ENCODE results near the gene GBF1. TPM values are rescaled to one million over a fixed set of nuclear protein-coding genes. Genes with fewer than 3 reads are reported as not detected.

GBF1 gene
- total RNA-seq, 1 experiment from 2014 or later: 23.7 TPM

GRCh38 chr10:102396730-102397151 lies 151.4 kb downstream of the GBF1 start:
- no peaks in the 10 kb centered on the region for H3K9me3 Mint-ChIP-seq
- WGBS (ENCODE audit: extremely low coverage, insufficient read length, low lambda C conversion rate): no CpG with 5 or more reads among the region's 12 CpGs
- peaks cover 30 to 45% of the 10 kb centered on the region in 2 experiments for H3K4me1 Mint-ChIP-seq
- Histone ChIP-seq H2BK120ac (ENCODE audit: low read depth, low read length, poor library complexity, severe bottlenecking) (no peak overlapping the region), H3K23me2 (ENCODE audit: insufficient read length, low read depth, low read length, poor library complexity, severe bottlenecking) (peaks cover 17% of the 10 kb centered on the region), H4K91ac (ENCODE audit: insufficient read length, low read depth, low read length) (no peak overlapping the region), H2BK5ac (ENCODE audit: insufficient read length, low read length) (no peak overlapping the region), H2AFZ (ENCODE audit: low read length) (no peak overlapping the region), H3K27me3 (ENCODE audit: insufficient read depth, low read length) (peaks cover 11% of the 10 kb centered on the region; the same call in 1 of the 2 replicates), H3K4ac (ENCODE audit: low read depth, low read length) (no peak overlapping the region), H3K4me1 (ENCODE audit: insufficient read depth, low read length) (no peaks in the 10 kb centered on the region), H2BK15ac (ENCODE audit: low read depth, low read length) (no peak overlapping the region), H2BK12ac (ENCODE audit: insufficient read length, low read depth, low read length) (no peak overlapping the region), H3K4me2 (ENCODE audit: insufficient read depth, insufficient read length, low read length) (no peak overlapping the region), H2BK20ac (ENCODE audit: low read depth, low read length, poor library complexity, severe bottlenecking) (no peak overlapping the region), H4K8ac (replicated peaks; ENCODE audit: insufficient read length, low read depth, low read length) (no peak overlapping the region), H3K9ac (ENCODE audit: extremely low read depth, insufficient read length, low read length) (no peak overlapping the region), H3K18ac (ENCODE audit: insufficient read length, low read depth, low read length) (no peak overlapping the region), H3K23ac (ENCODE audit: insufficient read length, low read depth, low read length) (no peak overlapping the region), H2AK5ac (ENCODE audit: insufficient read length, low read length) (no peak overlapping the region), H3K14ac (ENCODE audit: insufficient read depth, low read length) (no peak overlapping the region), H4K5ac (ENCODE audit: insufficient read length, low read depth, low read length) (no peak overlapping the region), H3T11ph (ENCODE audit: low read length) (no peak overlapping the region), H3K9me3 (ENCODE audit: control insufficient read depth, low read depth, low read length) (no peaks in the 10 kb centered on the region), H4K20me1 (ENCODE audit: control insufficient read depth, insufficient read depth, insufficient read length) (peaks cover 4% of the 10 kb centered on the region), H3K27ac (ENCODE audit: insufficient read length, low read depth, low read length) (no peak overlapping the region), H3K56ac (ENCODE audit: insufficient read length, low read depth, low read length) (no peak overlapping the region), H3K79me1 (ENCODE audit: insufficient read depth, low read depth, low read length, poor library complexity, severe bottlenecking) (no peaks in the 10 kb centered on the region), H3K79me2 (ENCODE audit: insufficient read depth, low read length) (no peaks in the 10 kb centered on the region)
- H3K27ac Mint-ChIP-seq: no peak overlapping the region; a peak in 1 of 7 replicates
- no peak for DNase-seq
- H3K36me3 Mint-ChIP-seq (ENCODE audit: insufficient read depth in 1 of 3, low read depth in 3 of 3): peaks cover 0 to 26% (median 21%) of the 10 kb centered on the region in 3 experiments; a peak in 6 of 7 replicates
- TF ChIP-seq, protein P1, sequence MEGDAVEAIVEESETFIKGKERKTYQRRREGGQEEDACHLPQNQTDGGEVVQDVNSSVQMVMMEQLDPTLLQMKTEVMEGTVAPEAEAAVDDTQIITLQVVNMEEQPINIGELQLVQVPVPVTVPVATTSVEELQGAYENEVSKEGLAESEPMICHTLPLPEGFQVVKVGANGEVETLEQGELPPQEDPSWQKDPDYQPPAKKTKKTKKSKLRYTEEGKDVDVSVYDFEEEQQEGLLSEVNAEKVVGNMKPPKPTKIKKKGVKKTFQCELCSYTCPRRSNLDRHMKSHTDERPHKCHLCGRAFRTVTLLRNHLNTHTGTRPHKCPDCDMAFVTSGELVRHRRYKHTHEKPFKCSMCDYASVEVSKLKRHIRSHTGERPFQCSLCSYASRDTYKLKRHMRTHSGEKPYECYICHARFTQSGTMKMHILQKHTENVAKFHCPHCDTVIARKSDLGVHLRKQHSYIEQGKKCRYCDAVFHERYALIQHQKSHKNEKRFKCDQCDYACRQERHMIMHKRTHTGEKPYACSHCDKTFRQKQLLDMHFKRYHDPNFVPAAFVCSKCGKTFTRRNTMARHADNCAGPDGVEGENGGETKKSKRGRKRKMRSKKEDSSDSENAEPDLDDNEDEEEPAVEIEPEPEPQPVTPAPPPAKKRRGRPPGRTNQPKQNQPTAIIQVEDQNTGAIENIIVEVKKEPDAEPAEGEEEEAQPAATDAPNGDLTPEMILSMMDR (conservative IDR thresholded peaks at IDR 0.05): no peak
- H3K4me3 Mint-ChIP-seq: peak overlapping the region; percentile 73 to 79
- peaks cover 62% of the 10 kb centered on the region for H3K27me3 Mint-ChIP-seq (ENCODE audit: low read depth)
